Hepatocyte (in vitro differentiated cells): ENCODE measurements around the gene SPATA31D3. TPM values are rescaled to one million over a fixed set of nuclear protein-coding genes. Genes with fewer than 3 reads are reported as not detected.
"Not testable (repeated sequence)": the region's sequence is repeated elsewhere in the genome, so short reads cannot be mapped to it uniquely, and the experiment has no call there.

ENCODE experiments used
- DNase-seq: peaks from one replicate; pipeline ENCODE4 v3.0.0-alpha.2; 2016; ENCODE audit warnings: low spot score
- H2AFZ ChIP-seq: fragments of 200-600 bp; sonication (generic); 2 replicates; pipeline ENCODE4 v1.6.0; 2016; ENCODE audit warnings: antibody characterized with exemption, mild to moderate bottlenecking
- H3K27ac ChIP-seq: fragments of 200-600 bp; sonication (generic); 2 replicates; pipeline ENCODE4 v1.5.1; 2016; ENCODE audit warnings: mild to moderate bottlenecking
- H3K27me3 ChIP-seq: fragments of 200-600 bp; sonication (generic); 2 replicates; pipeline ENCODE4 v1.6.1; 2016
- H3K36me3 ChIP-seq: fragments of 200-600 bp; sonication (generic); replicated peaks from 2 replicates; pipeline ENCODE4 v1.5.1; 2016; ENCODE audit warnings: low read depth; ENCODE audit not compliant: insufficient read depth
- H3K4me1 ChIP-seq: fragments of 200-600 bp; sonication (generic); 2 replicates; pipeline ENCODE4 v1.5.1; 2016; ENCODE audit warnings: mild to moderate bottlenecking, moderate library complexity; ENCODE audit not compliant: insufficient read depth
- H3K4me2 ChIP-seq: fragments of 200-600 bp; sonication (generic); 2 replicates; pipeline ENCODE4 v1.6.0; 2016
- H3K4me3 ChIP-seq: fragments of 200-600 bp; sonication (generic); 2 replicates; pipeline ENCODE4 v1.5.1; 2016; ENCODE audit warnings: mild to moderate bottlenecking
- H3K79me2 ChIP-seq: fragments of 200-600 bp; sonication (generic); 2 replicates; pipeline ENCODE4 v1.6.0; 2017; ENCODE audit warnings: mild to moderate bottlenecking
- H3K9me2 ChIP-seq: fragments of 200-600 bp; sonication (generic); replicated peaks from 2 replicates; pipeline ENCODE4 v1.6.0; 2017; ENCODE audit warnings: mild to moderate bottlenecking; ENCODE audit not compliant: insufficient read depth
- H3K9me3 ChIP-seq: fragments of 200-600 bp; sonication (generic); 2 replicates; pipeline ENCODE4 v1.5.1; 2016; ENCODE audit warnings: low read depth, mild to moderate bottlenecking
- H4K20me1 ChIP-seq: fragments of 200-600 bp; sonication (generic); 2 replicates; pipeline ENCODE4 v1.6.0; 2016; ENCODE audit warnings: mild to moderate bottlenecking; ENCODE audit not compliant: insufficient read depth, poor library complexity, severe bottlenecking
- EZH2 ChIP-seq: fragments of 200-600 bp; sonication (generic); IDR thresholded peaks from 2 replicates; pipeline ENCODE4 v1.6.1; 2016; ENCODE audit warnings: antibody characterized with exemption, mild to moderate bottlenecking, borderline replicate concordance
- EZH2phosphoT487 ChIP-seq: fragments of 200-600 bp; sonication (generic); IDR thresholded peaks from one replicate; pipeline ENCODE4 v1.6.1; 2018; ENCODE audit warnings: antibody characterized with exemption, mild to moderate bottlenecking, low read depth, moderate library complexity; ENCODE audit not compliant: unreplicated experiment, severe bottlenecking
- WGBS: methylation state at CpG from one replicate; pipeline ENCODE4 v1.1.6; 2016; ENCODE audit warnings: low lambda C conversion rate; ENCODE audit errors: missing lambda C conversion rate; 5-methylcytosine and 5-hydroxymethylcytosine counted together
- polyA plus RNA-seq: library from polyadenylated mRNA; unstranded; fragments of >200 nt; fragmentation: Nextera tagmentation; extraction: Ambion mirVana; gene quantifications from 2 replicates; pipeline ENCODE4 v1.2.1, GENCODE V29; 2016
- total RNA-seq: library from RNA; depleted of rRNA; stranded (reverse); fragments of >200 nt; gene quantifications from 2 replicates; pipeline ENCODE4 v1.2.3, GENCODE V29; 2014
- TF ChIP-seq, protein P1 (sequence below): fragments of 200-600 bp; sonication (generic); IDR thresholded peaks from 2 replicates; pipeline ENCODE4 v1.5.1; 2016; ENCODE audit warnings: antibody characterized with exemption, mild to moderate bottlenecking; ENCODE audit not compliant: poor library complexity

Gene SPATA31D3
- total and polyA plus RNA-seq, 2 experiments from 2014 or later, result not detected

DNA sequence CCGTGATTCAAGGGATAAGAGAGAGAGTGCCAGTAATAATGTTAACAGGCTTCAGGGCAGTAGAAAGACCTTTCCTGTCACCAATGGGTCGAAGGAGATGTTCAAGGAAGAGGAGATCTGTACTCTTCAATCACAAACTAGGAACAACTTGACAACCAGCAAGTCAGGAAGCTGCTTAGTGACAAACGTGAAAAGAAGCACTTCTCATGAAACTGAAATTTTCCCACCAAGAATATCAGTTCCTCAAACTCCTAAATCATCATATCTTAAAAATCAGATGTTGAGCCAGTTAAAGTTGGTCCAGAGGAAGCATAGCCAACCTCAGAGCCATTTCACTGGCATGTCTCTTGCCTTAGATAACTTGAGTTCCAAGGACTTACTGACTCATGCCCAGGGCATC lies 9.8 kb upstream of the SPATA31D3 start:
- WGBS, result no CpG with 5 or more reads among the region's 3 CpGs
- not testable (repeated sequence) for H3K27ac ChIP-seq, H3K4me1 ChIP-seq, H2AFZ ChIP-seq, H3K36me3 ChIP-seq, H3K4me3 ChIP-seq, H3K27me3 ChIP-seq, H3K79me2 ChIP-seq, H3K9me2 ChIP-seq, H4K20me1 ChIP-seq, H3K9me3 ChIP-seq, H3K4me2 ChIP-seq, DNase-seq

DNA sequence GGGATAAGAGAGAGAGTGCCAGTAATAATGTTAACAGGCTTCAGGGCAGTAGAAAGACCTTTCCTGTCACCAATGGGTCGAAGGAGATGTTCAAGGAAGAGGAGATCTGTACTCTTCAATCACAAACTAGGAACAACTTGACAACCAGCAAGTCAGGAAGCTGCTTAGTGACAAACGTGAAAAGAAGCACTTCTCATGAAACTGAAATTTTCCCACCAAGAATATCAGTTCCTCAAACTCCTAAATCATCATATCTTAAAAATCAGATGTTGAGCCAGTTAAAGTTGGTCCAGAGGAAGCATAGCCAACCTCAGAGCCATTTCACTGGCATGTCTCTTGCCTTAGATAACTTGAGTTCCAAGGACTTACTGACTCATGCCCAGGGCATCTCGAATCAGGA lies 5.3 kb downstream of the SPATA31D3 start:
- H3K4me2 ChIP-seq, DNase-seq, H3K4me3 ChIP-seq, H3K27ac ChIP-seq, H4K20me1 ChIP-seq, H2AFZ ChIP-seq, H3K36me3 ChIP-seq, H3K9me3 ChIP-seq, H3K79me2 ChIP-seq, H3K9me2 ChIP-seq, H3K4me1 ChIP-seq, H3K27me3 ChIP-seq: not testable (repeated sequence)
- 83% methylated on average over 1 of the region's 3 CpGs for WGBS

DNA sequence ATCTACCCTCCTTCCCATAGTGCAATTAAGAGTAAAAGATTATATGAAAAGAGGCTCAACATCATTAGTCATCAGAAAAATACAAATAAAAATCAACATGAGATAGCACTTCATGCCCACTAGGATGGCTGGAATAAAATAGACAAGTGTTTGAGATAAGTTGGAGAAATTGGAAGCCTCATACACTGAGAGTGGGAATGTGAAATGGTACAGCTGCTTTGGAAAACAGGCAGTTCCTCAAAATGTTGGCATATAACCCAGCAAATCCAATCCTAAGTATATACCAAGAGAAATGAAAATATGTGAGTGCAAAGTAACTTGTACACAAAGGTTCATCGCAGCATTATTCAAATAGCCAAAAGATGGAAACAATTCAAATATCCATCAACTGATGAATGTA lies 9.8 kb downstream of the SPATA31D3 start:
- Histone ChIP-seq H3K27ac (no peak overlapping the region), H3K4me1 (no peaks in the 10 kb centered on the region), H3K4me2 (no peak overlapping the region), H3K9me3 (no peaks in the 10 kb centered on the region), H3K4me3 (no peak overlapping the region), H3K36me3 (no peaks in the 10 kb centered on the region), H2AFZ (no peak overlapping the region), H4K20me1 (no peaks in the 10 kb centered on the region), H3K79me2 (no peaks in the 10 kb centered on the region), H3K9me2 (no peaks in the 10 kb centered on the region), H3K27me3 (no peaks in the 10 kb centered on the region)
- 93% methylated on average over 1 of the region's 1 CpG for WGBS
- TF ChIP-seq EZH2, result no peak
- TF ChIP-seq EZH2phosphoT487, result no peak
- DNase-seq, result no peak

DNA sequence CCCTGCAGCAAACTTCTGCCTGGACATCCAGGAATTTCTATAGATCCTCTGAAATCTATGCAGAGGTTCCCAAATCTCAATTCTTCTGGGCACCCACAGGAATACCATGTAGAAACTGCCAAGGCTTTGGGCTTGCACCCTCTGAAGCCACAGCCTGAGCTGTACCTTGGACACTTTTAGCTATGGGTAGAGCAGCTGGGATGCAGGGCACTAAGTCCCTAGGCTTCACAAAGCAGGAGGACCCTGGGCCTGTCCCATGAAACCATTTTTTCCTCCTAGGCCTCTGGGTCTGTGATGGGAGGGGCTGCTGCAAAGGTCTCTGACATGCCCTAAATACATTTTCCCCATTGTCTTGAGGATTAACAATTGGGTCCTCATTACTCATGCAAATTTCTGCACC lies 12.3 kb downstream of the SPATA31D3 start:
- no peaks in the 10 kb centered on the region for H3K9me3 ChIP-seq
- H3K36me3 ChIP-seq, result no peaks in the 10 kb centered on the region
- H2AFZ ChIP-seq, result no peak overlapping the region

More for the DNA sequence above, 12.3 kb downstream of the SPATA31D3 start:
- Histone ChIP-seq H3K27ac (no peak overlapping the region), H3K27me3 (no peaks in the 10 kb centered on the region), H3K4me3 (no peak overlapping the region), H3K4me2 (no peak overlapping the region), H4K20me1 (no peaks in the 10 kb centered on the region), H3K9me2 (no peaks in the 10 kb centered on the region), H3K79me2 (no peaks in the 10 kb centered on the region), H3K4me1 (no peaks in the 10 kb centered on the region)
- no peak for DNase-seq
- TF ChIP-seq EZH2phosphoT487, result no peak
- TF ChIP-seq, protein P1, sequence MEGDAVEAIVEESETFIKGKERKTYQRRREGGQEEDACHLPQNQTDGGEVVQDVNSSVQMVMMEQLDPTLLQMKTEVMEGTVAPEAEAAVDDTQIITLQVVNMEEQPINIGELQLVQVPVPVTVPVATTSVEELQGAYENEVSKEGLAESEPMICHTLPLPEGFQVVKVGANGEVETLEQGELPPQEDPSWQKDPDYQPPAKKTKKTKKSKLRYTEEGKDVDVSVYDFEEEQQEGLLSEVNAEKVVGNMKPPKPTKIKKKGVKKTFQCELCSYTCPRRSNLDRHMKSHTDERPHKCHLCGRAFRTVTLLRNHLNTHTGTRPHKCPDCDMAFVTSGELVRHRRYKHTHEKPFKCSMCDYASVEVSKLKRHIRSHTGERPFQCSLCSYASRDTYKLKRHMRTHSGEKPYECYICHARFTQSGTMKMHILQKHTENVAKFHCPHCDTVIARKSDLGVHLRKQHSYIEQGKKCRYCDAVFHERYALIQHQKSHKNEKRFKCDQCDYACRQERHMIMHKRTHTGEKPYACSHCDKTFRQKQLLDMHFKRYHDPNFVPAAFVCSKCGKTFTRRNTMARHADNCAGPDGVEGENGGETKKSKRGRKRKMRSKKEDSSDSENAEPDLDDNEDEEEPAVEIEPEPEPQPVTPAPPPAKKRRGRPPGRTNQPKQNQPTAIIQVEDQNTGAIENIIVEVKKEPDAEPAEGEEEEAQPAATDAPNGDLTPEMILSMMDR, result no peak
- TF ChIP-seq EZH2, result no peak
